Stimulated activated CD8-positive, alpha-beta memory T cell treated with anti-CD3 and anti-CD28 coated beads, Interleukin-15, amount 100 ng/mL, for 24 hours (primary cell): ENCODE results near the gene FXYD6.
"Not testable (repeated sequence)": the region's sequence is repeated elsewhere in the genome, so short reads cannot be mapped to it uniquely, and the experiment has no call there.

Experiments used
- DNase-seq: peaks from one replicate; pipeline ENCODE4 v3.0.0-alpha.2; 2020; ENCODE audit warnings: low read depth

FXYD6 gene

GRCh38 chr11:117868815-117869561, 7.5 kb downstream of the FXYD6 start:
- DNase-seq = no peak

- no peak for DNase-seq
Observed at GRCh38 chr11:117868088-117868487, 8.4 kb downstream of the FXYD6 start.

- DNase-seq = no peak
Observed at GRCh38 chr11:117866526-117866925, 9.9 kb downstream of the FXYD6 start.

- DNase-seq = not testable (repeated sequence)
Observed at GRCh38 chr11:117865546-117865945, 10.9 kb downstream of the FXYD6 start.

- DNase-seq = no peak
Observed at GRCh38 chr11:117863383-117863782, 13.1 kb downstream of the FXYD6 start.

GRCh38 chr11:117862753-117863152, 13.7 kb downstream of the FXYD6 start:
- no peak for DNase-seq

- no peak for DNase-seq
Observed at GRCh38 chr11:117862019-117862725, 14.3 kb downstream of the FXYD6 start.

- no peak for DNase-seq
Observed at GRCh38 chr11:117861151-117862018, 15.1 kb downstream of the FXYD6 start.

- no peak for DNase-seq
Observed at GRCh38 chr11:117860139-117860538, 16.3 kb downstream of the FXYD6 start.

- DNase-seq = no peak
Observed at GRCh38 chr11:117859488-117860112, 16.9 kb downstream of the FXYD6 start.

- no peak for DNase-seq
Observed at GRCh38 chr11:117859061-117859460, 17.4 kb downstream of the FXYD6 start.

GRCh38 chr11:117857734-117858414, 18.6 kb downstream of the FXYD6 start:
- DNase-seq = no peak

- no peak for DNase-seq
Observed at GRCh38 chr11:117855912-117856651, 20.4 kb downstream of the FXYD6 start.

GRCh38 chr11:117855186-117855845, 21.1 kb downstream of the FXYD6 start:
- no peak for DNase-seq

- no peak for DNase-seq
Observed at GRCh38 chr11:117852309-117852708, 24.1 kb downstream of the FXYD6 start.

GRCh38 chr11:117851852-117852251, 24.6 kb downstream of the FXYD6 start:
- DNase-seq = no peak

- DNase-seq = no peak
Observed at GRCh38 chr11:117851106-117851505, 25.4 kb downstream of the FXYD6 start.

- no peak for DNase-seq
Observed at GRCh38 chr11:117849781-117850414, 26.6 kb downstream of the FXYD6 start.

GRCh38 chr11:117843666-117844484, 32.6 kb downstream of the FXYD6 start:
- peak; percentile 77 for DNase-seq
